Measurements from ENCODE around the gene PTPN14. TPM values are rescaled to one million over a fixed set of nuclear protein-coding genes. Genes with fewer than 3 reads are reported as not detected.

PTPN14 gene
- total RNA-seq, 1 experiment from 2014 or later, result 76.4 TPM

- Histone ChIP-seq H2BK20ac (ENCODE audit: low read depth, low read length, poor library complexity, severe bottlenecking) (no peak overlapping the region), H3K27ac (ENCODE audit: insufficient read length, low read depth, low read length) (no peak overlapping the region), H3K4me2 (ENCODE audit: insufficient read depth, insufficient read length, low read length) (no peak overlapping the region), H2BK15ac (ENCODE audit: low read depth, low read length) (no peak overlapping the region), H3K27me3 (ENCODE audit: insufficient read depth, low read length) (peaks cover 18% of the 10 kb centered on the region), H3K23ac (ENCODE audit: insufficient read length, low read depth, low read length) (no peak overlapping the region), H3K23me2 (ENCODE audit: insufficient read length, low read depth, low read length, poor library complexity, severe bottlenecking) (no peaks in the 10 kb centered on the region), H4K8ac (replicated peaks; ENCODE audit: insufficient read length, low read depth, low read length) (no peak overlapping the region), H4K91ac (ENCODE audit: insufficient read length, low read depth, low read length) (no peak overlapping the region), H3K56ac (ENCODE audit: insufficient read length, low read depth, low read length) (no peak overlapping the region), H2BK120ac (ENCODE audit: low read depth, low read length, poor library complexity, severe bottlenecking) (no peak overlapping the region), H4K5ac (ENCODE audit: insufficient read length, low read depth, low read length) (no peak overlapping the region), H2BK12ac (ENCODE audit: insufficient read length, low read depth, low read length) (no peak overlapping the region), H3K9me3 (ENCODE audit: control insufficient read depth, low read depth, low read length) (no peaks in the 10 kb centered on the region), H3T11ph (ENCODE audit: low read length) (no peak overlapping the region), H2AFZ (ENCODE audit: low read length) (no peak overlapping the region), H3K14ac (ENCODE audit: insufficient read depth, low read length) (no peak overlapping the region), H2BK5ac (ENCODE audit: insufficient read length, low read length) (no peak overlapping the region), H3K4ac (ENCODE audit: low read depth, low read length) (no peak overlapping the region), H3K18ac (ENCODE audit: insufficient read length, low read depth, low read length) (no peak overlapping the region), H3K4me1 (ENCODE audit: insufficient read depth, low read length) (peaks cover 5% of the 10 kb centered on the region; the same call in 1 of the 2 replicates), H3K79me1 (ENCODE audit: insufficient read depth, low read depth, low read length, poor library complexity, severe bottlenecking) (no peaks in the 10 kb centered on the region), H3K79me2 (ENCODE audit: insufficient read depth, low read length) (no peaks in the 10 kb centered on the region), H2AK5ac (ENCODE audit: insufficient read length, low read length) (no peak overlapping the region), H4K20me1 (ENCODE audit: control insufficient read depth, insufficient read depth, insufficient read length) (no peaks in the 10 kb centered on the region), H3K9ac (ENCODE audit: extremely low read depth, insufficient read length, low read length) (no peak overlapping the region)
- Mint-ChIP-seq H3K27ac (no peak overlapping the region), H3K27me3 (ENCODE audit: low read depth) (peaks cover 68% of the 10 kb centered on the region), H3K9me3 (no peaks in the 10 kb centered on the region), H3K4me3 (no peak overlapping the region), H3K4me1 (peaks cover 36 to 38% of the 10 kb centered on the region in 2 experiments), H3K36me3 (ENCODE audit: insufficient read depth in 1 of 3, low read depth in 3 of 3) (no peaks in the 10 kb centered on the region; a peak in 2 of 7 replicates)
- no CpG with 5 or more reads among the region's 11 CpGs for WGBS (ENCODE audit: extremely low coverage, insufficient read length, low lambda C conversion rate)
- TF ChIP-seq CTCF (conservative IDR thresholded peaks at IDR 0.05), result no peak
- no peak for DNase-seq
Measured at GRCh38 chr1:214310777-214311690, 240.4 kb downstream of the PTPN14 start.
